Measurements from ENCODE around the gene TNNC1.

TNNC1 gene

GRCh38 chr3:52453496-52454249 lies at the start of gene TNNC1:
Gene TNNC1, minus strand, starts transcription at chr3:52454041. Its CDS starts 26 bp downstream, at chr3:52454015.
- no peak for DNase-seq

- DNase-seq, result no peak
These were observed 49.0 kb upstream of the TNNC1 start for GRCh38 chr3:52502808-52503350.

GRCh38 chr3:52502001-52502400 lies 48.2 kb upstream of the TNNC1 start:
- no peak for DNase-seq

DNA sequence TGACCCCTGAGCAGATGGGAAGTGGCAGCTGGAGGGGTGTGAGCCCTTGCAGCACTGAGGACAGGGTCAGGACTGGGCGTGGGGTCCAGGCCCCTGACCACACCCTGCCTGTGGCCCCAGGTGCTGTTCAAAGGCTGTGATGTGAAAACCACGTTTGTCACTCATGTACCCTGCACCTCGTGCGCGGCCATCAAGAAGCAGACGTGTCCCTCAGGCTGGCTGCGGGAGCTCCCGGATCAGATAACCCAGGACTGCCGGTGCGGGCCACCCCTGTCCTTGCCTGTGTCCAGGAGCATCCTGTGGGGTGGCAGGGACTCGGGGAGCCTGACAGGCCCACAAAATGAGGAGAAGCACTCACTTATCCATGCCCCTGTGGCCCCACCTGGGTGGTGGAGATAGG lies 47.2 kb upstream of the TNNC1 start:
- DNase-seq, result no peak

DNA sequence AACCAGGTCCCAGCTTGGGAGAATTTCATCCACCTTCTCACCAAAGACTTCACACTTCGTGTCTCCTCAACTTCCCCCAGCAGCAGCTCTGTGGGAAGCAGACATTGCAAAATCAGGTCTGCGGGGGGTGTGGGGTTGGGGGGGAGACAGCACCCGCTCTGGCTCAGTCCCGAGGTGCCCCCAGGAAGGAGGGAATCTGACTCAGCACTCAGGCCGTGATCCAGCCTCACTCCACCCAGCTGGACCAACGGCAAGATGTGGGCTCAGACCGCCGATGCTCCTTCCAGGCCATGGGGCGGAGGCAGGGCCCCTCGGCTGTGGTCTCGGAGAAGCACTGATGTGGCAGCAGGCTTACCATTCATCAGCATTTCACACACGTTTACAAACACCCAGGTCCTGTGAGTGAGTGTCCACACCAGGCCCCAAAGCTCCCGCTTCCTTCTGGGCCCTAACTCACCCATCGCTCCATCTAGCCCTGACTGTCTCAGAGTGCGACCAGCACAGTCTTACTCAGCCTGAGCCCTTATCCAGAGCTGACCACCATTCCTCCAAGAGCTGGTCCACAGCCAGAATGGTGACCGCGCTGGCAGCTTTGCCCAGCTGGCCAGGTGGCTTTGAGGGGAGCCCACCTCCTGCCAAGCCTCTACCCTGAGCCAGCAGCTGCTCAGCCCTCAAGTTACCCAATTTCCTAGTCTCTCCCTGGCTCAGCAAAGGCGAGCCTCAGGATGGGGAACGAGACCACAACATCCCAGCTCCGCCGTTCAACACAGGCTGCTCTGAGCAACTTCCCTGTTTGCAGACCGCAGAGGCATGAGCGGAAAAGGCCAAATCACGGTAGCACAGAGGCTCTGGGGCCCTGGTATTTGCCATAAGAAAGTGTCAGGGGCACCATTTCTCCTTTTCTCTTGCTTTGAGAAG lies 44.6 kb upstream of the TNNC1 start:
- DNase-seq, result peak; percentile 95

- DNase-seq, result peak; percentile 76
These were observed 42.1 kb upstream of the TNNC1 start for GRCh38 chr3:52495777-52496602.

GRCh38 chr3:52494886-52495495 lies 41.1 kb upstream of the TNNC1 start, which contains the start of gene STAB1:
Gene STAB1, plus strand, starts transcription at chr3:52495338. Its CDS starts 76 bp downstream, at chr3:52495414.
- DNase-seq, result peak; percentile 37

DNA sequence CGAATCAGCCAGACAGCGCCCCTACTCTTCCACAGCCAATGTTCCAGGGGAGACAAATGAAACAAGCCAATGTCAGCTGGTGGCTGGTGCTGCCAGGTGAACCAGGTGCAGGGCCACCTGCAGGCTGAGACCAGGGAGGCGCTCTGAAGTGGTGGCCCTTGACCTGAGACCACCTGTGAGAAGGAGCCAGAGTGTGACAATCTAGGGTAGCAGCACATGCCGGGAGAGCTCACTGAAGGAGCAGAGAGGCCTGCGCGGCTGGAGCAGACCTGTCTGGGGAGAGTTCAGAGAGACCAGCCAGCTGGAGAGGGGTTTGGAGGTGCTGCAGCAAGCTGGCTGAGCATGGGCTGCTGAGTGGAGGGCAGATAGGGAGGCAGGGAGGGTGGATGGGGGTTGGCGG lies 40.6 kb upstream of the TNNC1 start:
- no peak for DNase-seq

DNA sequence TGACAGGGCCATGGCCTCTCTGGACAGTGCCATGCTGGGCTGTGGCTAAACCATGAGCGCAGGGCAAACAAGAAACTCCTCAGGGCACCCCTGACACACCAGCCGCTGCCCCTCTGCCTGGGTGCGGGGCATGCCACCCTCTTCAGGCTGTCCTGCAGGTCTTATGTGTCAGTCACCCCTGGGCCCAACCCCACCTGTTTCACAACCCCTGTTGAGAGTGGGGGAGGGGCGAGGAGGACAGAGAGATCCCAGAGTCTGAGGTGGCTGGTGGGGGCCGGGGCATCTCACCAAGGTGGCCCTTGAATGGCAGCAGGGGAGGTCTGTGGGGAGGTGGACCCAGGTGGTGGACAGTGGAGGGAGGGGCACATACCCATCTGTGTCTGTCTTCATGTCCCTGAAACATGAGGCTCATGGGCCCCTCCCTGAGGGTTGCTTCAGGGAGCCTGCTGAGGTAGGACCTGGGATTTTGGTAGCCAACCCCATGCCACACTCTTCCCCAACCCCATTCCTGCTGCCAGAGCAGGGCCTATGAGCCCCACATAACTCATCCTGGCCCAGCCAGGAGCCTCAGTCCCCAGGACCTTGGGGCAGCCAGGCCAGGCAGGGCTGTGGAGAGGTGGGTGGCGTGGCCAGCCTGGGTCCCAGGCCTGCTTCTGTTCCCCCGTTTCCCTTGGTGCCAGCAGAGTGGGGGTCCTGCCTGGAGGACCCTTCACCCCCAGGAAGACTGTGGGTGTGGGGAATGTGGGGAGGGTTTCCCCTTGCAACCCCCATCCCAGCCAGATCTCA lies 39.6 kb upstream of the TNNC1 start:
- no peak for DNase-seq

- no peak for DNase-seq
These were observed 38.2 kb upstream of the TNNC1 start for GRCh38 chr3:52492059-52492458.

GRCh38 chr3:52490939-52491526 lies 37.2 kb upstream of the TNNC1 start:
- DNase-seq, result peak; percentile 73

DNA sequence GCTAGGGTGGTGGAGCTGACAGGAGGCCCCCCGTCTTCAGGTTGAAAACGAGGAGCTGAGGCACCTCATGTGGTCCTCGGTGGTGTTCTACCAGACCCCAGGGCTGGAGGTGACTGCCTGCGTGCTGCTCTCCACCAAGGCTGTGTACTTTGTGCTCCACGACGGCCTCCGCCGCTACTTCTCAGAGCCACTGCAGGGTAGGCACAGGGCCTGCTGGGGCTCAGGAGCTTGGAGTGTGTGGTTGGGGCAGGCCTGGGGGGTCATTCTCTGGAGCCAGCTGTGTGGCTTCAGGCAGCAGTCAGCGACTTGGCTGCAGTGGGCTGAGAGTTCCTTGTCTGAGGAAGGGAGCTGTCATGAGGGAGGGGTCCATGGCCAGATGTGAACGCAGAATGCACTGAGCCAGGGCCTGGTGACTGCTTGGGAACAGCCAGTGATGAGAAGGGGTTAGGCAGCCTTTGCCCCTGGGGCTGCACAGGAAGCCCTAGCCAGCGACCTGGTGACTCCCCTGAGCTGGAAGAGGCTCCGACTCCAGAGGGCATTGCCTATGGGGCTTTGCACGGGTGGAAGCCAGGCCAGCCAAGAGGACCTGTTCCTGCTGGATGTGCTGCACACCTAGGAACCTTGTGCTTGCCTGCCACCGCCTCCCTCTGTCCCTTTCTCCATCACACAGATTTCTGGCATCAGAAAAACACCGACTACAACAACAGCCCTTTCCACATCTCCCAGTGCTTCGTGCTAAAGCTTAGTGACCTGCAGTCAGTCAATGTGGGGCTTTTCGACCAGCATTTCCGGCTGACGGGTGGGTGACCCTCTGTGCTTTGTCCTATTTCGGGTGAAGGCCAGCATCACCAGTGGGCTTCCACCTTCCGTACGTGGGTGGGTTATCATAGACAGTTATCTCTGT lies 36.4 kb upstream of the TNNC1 start:
- DNase-seq, result no peak

- DNase-seq, result no peak
These were observed 35.6 kb upstream of the TNNC1 start for GRCh38 chr3:52489453-52489852.

- no peak for DNase-seq
These were observed 34.9 kb upstream of the TNNC1 start for GRCh38 chr3:52488746-52489145.

DNA sequence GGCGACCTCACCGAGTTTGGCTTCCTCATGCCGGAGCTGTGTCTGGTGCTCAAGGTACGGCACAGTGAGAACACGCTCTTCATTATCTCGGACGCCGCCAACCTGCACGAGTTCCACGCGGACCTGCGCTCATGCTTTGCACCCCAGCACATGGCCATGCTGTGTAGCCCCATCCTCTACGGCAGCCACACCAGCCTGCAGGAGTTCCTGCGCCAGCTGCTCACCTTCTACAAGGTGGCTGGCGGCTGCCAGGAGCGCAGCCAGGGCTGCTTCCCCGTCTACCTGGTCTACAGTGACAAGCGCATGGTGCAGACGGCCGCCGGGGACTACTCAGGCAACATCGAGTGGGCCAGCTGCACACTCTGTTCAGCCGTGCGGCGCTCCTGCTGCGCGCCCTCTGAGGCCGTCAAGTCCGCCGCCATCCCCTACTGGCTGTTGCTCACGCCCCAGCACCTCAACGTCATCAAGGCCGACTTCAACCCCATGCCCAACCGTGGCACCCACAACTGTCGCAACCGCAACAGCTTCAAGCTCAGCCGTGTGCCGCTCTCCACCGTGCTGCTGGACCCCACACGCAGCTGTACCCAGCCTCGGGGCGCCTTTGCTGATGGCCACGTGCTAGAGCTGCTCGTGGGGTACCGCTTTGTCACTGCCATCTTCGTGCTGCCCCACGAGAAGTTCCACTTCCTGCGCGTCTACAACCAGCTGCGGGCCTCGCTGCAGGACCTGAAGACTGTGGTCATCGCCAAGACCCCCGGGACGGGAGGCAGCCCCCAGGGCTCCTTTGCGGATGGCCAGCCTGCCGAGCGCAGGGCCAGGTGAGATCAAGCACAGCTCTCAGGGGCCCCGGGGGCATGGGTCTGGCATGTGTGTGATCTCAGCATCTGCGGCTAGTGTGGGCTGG lies 34.2 kb upstream of the TNNC1 start:
- DNase-seq, result no peak

- no peak for DNase-seq
These were observed 33.4 kb upstream of the TNNC1 start for GRCh38 chr3:52487050-52487787.

- no peak for DNase-seq
These were observed 31.0 kb upstream of the TNNC1 start for GRCh38 chr3:52484680-52485461.
